Stimulated activated CD4-positive, alpha-beta T cell treated with anti-CD3 and anti-CD28 coated beads, Interleukin-4, amount 100 ng/mL, for 48 hours (primary cell): Measurements from ENCODE around the gene TMPRSS7.

Experiments used
- DNase-seq, 2 donors: peaks; one replicate each; pipeline ENCODE4 v3.0.0-alpha.2; 2020; ENCODE audit warnings: low read depth in 2 of 2

The TMPRSS7 gene

GRCh38 chr3:112059497-112059896 lies 25.0 kb downstream of the TMPRSS7 start:
- DNase-seq: no peak

DNA sequence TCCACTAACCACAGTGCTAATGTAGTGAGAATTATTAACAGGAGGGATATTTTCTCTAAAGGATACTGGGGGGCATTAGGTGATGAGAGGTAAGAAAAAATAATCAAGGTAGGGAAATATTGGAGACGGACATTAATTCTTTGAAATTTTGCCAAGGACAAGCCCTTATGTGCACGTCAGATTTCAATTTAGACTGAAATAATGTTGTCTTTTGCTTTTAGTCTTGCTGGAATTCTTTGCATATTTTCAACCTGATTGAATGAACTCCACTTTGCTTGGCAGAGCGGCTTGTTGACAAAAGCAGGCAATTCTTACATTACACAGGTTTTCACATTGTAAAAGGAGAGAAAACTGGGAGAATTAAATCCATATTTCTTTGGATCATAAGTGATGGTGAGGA lies 26.6 kb downstream of the TMPRSS7 start:
- DNase-seq: no peak

- DNase-seq: peak; percentile 40
Observed at GRCh38 chr3:112072387-112073060, 38.0 kb downstream of the TMPRSS7 start.

DNA sequence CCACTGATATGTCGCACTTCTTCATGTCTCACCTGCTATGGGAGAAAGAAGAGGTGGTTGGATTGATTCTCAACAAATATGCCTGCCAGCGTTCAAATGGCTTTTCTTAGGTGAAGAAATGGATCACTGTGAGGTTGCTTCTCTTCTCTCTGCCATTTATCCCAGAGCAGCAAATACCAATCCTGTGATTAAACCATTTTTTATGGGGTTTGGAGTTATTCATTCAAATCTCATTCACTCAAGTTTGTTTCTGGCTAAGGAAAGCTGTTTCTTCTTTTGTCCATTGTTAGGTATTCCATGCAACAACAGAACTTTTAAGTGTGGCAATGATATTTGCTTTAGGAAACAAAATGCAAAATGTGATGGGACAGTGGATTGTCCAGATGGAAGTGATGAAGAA lies 39.5 kb downstream of the TMPRSS7 start:
- DNase-seq: no peak

- no peak for DNase-seq
Observed at GRCh38 chr3:112074616-112075497, 40.3 kb downstream of the TMPRSS7 start.

- no peak for DNase-seq
Observed at GRCh38 chr3:112078125-112079083, 43.9 kb downstream of the TMPRSS7 start.

GRCh38 chr3:112083239-112083638 lies 48.7 kb downstream of the TMPRSS7 start:
- no peak for DNase-seq

DNA sequence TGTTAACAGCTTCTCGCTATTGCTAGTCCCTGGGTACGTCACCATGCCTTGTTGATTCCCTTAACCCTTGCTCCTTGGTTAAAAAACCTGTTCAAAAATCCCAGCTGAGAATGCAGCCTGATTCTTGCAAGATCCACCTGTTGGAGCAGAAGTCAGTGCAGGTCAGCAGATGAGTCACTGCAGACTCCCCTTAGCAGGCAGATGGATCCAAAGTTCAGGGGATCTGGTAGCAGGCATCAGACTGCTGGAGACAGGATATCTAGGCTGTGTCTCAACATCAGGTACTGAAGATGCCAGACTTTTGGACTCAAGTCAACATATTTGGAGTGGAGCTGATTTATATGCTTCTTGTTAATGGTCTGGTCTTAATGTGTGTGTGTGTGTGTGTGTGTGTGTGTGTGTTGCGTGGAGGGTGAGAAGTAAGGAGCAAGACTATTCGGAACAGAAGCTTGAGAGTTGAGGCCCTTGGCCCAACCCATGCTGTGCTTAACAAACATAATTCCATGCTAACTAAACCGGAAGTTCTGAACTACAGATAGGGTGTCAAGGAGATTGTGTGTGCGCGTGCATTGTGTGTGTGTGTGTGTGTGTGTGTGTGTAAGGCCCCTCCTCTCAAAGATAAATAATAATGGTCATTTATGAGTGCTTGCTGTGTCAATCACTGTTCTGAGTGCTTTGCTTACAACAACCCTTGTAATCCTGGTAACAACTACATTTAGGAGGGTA lies 50.6 kb downstream of the TMPRSS7 start:
- no peak for DNase-seq

DNA sequence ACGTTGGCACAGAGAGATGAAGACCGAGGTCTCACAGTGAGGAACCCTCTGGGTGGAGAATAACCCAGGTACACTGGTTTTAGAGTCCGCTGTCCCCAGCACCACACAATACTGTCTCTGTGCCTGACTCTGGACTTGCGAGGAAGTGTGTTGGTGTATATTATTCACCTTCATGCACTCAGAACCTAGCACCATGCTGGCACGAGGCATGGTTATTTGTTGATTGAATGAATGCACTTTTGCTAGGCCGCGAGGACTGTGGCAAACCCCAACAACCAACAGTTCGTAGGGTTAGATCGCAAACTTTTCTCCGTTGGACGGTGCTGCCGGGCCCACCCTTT lies 51.2 kb downstream of the TMPRSS7 start:
- no peak for DNase-seq

- DNase-seq: peak; percentile 28 to 55
Observed at GRCh38 chr3:112086076-112086854, 51.7 kb downstream of the TMPRSS7 start, which contains the start of gene C3orf52. Gene C3orf52 (plus strand): TSS chr3:112086389. CDS start chr3:112086408, 19 bp downstream.

GRCh38 chr3:112086875-112087524 lies 52.5 kb downstream of the TMPRSS7 start:
- DNase-seq: no peak

DNA sequence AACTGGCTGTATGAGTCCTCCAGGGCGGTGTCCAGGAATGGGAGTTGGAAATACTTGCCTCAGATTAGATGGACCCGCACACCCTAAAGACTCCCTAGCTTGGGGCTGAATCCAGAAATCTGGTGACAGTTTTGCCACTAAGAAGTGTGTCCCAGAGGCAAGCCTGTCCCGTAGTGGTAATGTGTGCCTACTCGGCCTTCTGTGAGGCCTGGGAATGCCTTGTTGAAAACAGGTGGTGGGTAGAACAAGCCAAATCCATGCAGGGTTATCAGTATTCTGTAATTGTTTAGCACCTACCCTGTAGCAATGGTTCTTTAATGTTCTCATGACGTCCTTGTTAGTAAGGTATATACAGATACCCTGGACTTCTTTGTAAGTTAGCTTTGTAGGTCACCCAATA lies 53.2 kb downstream of the TMPRSS7 start:
- no peak for DNase-seq

DNA sequence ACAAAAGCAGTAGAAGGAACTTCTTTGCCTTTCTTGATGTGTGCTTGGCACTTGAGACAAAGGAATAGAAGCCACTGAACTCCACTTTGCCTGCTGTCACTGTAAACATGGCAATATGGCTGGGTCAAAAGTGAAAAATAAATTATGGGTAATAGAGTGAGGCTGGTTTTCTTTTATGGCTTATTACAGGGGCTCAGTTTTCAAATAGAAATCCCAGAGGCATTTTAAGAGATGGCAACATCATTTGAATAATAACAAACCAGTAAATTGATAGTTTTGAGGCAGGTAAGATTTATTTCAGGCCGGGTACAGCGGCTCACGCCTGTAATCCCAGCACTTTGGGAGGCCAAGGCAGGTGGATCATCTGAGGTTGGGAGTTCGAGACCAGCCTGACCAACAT lies 54.4 kb downstream of the TMPRSS7 start:
- no peak for DNase-seq

DNA sequence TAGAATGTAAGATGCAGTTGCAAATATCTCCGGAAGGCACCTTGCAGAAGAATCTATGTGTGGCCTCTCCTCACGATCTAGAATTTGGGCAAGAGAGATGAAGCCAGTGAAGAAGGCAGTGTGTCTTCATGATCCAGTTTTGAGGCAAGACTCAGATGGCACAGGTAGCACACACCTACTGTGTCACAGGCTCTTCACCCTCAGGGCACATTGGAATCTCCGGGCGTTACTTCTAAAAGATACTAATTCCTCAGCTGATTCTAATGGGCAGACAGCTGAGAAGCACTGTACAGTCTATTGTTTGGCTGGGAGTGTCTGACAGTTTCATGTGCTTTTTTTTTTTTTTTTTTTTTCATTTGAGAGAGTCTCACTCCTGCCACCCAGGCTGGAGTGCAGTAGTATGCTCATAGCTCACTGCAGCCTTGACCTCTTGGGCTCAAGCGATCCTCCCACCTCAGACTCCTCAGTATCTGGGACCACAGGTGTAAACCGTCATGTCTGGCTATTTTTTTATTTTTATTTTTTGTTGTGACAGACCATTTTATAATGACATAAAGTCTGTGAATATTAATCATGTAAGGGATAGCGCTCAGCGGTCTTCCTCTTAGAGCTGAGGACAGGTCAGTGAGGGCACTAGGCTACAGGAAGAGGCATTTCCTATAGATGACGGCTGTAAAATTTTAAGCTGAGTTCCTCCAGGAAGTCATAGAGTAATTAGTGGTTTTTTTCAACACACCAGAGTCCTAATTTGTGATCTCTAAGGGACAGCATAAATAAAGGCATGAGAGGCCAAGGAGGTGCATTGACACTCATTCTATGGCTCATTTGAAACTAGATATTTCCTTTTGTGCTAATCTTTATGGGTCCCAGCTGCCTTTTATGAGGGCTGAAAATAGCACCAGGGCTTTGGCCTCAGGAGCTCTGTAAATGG lies 55.7 kb downstream of the TMPRSS7 start:
- no peak for DNase-seq

- DNase-seq: no peak
Observed at GRCh38 chr3:112090887-112091586, 56.5 kb downstream of the TMPRSS7 start.

GRCh38 chr3:112092496-112093179 lies 58.1 kb downstream of the TMPRSS7 start:
- DNase-seq: no peak

GRCh38 chr3:112093180-112093522 lies 58.6 kb downstream of the TMPRSS7 start:
- no peak for DNase-seq

- DNase-seq: no peak
Observed at GRCh38 chr3:112095731-112096130, 61.2 kb downstream of the TMPRSS7 start.
